ENCODE data around the gene CGB3.

The CGB3 gene

DNA sequence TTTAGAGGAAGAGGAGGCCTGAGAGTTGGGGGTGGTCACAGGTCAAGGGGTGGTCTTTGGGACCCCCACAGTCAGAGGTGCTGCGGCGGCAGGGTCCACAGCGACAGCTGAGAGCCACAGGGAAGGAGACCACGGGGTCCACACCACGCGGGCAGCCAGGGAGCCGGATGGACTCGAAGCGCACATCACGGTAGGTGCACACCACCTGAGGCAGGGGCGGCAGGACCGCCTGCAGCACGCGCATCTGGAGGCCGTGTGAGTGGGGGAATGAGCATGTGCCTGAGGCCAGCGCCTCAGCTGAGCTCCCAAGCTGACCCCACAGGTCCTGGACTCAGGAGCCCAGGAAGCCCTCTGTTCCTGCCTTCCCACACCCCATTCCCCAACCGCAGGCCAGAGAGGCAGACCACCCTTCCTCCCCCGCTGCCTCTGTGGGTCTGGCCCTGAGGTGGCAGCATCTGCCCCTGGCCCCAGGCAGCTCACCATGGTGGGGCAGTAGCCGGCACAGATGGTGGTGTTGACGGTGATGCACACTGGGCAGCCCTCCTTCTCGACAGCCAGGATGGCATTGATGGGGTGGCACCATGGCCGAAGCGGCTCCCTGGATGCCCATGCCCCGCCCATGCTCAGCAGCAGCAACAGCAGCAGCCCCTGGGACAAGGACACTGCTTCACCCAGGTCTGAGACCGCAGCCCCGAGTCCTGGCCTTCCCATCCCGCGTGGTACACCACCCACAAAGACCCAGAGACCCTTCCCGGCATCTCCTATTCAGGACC is 7.9 kb downstream of the CGB3 start:
- DNase-seq (ENCODE audit: low read depth in 2 of 2): no peak

GRCh38 chr19:49014870-49015255 is 9.3 kb downstream of the CGB3 start:
- no peak for DNase-seq (ENCODE audit: low read depth in 2 of 2)

GRCh38 chr19:49014123-49014869 is 9.8 kb downstream of the CGB3 start:
- DNase-seq (ENCODE audit: low read depth in 2 of 2): no peak

- no peak for DNase-seq (ENCODE audit: low read depth in 2 of 2)
Measured at GRCh38 chr19:49011194-49011593, 12.9 kb downstream of the CGB3 start.

GRCh38 chr19:49010453-49010852 is 13.7 kb downstream of the CGB3 start:
- DNase-seq (ENCODE audit: low read depth in 2 of 2): no peak

GRCh38 chr19:49009828-49010227 is 14.3 kb downstream of the CGB3 start:
- no peak for DNase-seq (ENCODE audit: low read depth in 2 of 2)

DNA sequence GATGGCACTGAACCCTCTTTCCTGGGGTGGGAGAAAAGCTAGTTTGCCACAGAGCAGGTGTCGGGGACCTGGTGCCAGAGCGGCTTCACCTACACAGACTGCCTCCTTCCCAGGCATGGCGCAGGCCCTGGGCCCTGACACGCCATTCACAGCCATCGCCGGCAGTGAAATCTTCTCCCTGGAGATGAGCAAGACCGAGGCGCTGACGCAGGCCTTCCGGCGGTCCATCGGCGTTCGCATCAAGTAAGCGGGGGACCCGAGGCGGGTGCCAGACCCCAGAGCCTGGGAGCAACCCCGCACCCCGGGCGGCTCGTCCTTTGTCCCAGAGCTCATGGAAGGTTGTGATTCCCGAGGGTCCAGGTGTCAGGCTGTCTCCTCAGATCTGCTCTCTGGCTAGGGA is 17.2 kb downstream of the CGB3 start:
- no peak for DNase-seq (ENCODE audit: low read depth in 2 of 2)

DNA sequence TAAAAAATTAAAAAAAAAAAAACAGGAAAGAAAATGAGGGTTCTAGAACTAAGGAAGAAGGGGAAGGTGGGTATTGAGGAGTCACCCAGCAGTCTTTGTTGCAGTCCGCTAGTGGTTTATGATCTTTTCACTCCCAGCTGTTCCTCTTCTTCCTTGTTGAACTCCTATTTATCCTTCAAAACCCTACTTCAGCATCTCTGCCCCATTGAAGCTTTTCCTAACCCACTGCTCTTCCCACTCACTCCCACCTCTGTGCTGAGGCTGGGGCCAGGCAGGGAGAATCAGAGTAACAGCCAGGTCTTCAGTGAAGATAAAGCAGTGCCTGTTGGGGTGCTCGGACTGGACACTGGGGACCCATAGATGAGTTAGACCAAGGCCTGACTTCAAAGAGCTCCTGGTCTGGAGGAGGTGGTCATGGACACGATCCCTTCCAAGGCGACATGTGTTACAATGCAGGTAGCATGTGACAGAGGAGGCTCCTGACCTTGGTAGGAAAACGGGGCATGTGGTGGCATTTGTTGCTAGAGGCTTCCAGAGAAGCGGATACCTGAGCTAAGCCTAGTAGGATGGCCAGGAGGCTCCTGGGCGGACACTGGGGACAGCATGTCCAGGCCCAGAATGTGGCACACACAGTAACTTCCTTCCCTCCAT is 19.0 kb downstream of the CGB3 start:
- DNase-seq (ENCODE audit: low read depth in 2 of 2): no peak

GRCh38 chr19:49004133-49004532 is 20.0 kb downstream of the CGB3 start:
- no peak for DNase-seq (ENCODE audit: low read depth in 2 of 2)

DNA sequence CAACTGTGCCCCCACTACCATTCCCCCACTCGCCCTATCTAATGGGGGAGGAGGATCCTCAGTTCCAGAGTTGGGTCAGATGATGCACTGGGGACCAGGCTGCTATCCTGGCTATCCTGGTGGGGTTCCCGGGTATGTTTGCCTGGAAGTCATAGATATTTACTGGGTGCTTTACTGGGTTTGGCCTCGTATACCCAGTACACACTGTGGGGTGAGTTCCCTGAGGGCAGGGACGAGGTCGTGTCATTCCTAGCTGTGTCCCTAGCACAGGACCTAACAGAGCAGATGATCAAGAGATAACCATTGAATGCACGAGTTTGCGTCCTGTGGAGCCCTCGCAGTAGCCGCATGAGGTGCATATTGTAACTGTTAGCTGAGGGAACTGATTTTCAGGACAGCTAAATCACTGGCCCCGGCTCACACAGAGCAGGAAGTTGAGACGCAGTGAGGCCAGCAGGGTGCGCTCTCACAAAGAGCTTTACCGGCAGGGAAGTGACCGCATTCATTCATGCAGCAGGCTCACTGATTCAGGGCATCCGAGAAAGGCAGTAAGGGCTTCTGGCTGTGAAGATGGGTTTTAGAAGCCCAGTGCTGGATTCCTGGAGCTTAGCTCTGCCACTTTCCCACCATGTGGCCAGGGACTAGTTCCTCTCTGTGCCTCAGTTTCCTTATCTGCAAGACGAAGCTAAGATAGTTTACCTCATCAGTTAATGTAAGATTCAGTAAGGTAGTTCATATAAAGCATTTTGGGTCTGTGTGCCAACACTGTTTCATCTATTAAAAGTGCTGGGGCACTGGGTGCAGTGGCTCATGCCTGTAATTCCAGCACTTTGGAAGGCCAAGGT is 24.4 kb downstream of the CGB3 start:
- DNase-seq (ENCODE audit: low read depth in 2 of 2): peak; percentile 23 to 42

DNA sequence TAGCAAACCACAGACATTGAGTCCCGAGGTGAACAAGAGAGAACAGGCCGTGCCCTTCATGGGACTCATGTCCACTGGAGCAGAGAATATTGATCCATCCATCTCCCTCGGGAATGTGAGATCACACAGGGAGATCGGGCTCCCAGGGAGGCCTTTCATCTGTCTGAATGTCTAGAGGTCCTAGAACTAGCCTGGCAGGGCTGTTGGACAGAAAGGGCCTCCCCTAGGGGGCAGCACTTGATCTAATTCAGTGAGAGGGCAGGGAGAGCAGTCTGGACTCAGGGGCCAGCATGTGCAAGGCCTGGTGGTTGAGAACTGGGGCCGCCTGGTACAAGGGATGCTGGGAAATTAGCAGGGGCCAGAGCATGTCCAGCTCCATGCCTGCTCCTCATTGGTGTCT is 26.2 kb downstream of the CGB3 start:
- DNase-seq (ENCODE audit: low read depth in 2 of 2): no peak

GRCh38 chr19:48994035-48994386 is 30.1 kb downstream of the CGB3 start:
- no peak for DNase-seq (ENCODE audit: low read depth in 2 of 2)

DNA sequence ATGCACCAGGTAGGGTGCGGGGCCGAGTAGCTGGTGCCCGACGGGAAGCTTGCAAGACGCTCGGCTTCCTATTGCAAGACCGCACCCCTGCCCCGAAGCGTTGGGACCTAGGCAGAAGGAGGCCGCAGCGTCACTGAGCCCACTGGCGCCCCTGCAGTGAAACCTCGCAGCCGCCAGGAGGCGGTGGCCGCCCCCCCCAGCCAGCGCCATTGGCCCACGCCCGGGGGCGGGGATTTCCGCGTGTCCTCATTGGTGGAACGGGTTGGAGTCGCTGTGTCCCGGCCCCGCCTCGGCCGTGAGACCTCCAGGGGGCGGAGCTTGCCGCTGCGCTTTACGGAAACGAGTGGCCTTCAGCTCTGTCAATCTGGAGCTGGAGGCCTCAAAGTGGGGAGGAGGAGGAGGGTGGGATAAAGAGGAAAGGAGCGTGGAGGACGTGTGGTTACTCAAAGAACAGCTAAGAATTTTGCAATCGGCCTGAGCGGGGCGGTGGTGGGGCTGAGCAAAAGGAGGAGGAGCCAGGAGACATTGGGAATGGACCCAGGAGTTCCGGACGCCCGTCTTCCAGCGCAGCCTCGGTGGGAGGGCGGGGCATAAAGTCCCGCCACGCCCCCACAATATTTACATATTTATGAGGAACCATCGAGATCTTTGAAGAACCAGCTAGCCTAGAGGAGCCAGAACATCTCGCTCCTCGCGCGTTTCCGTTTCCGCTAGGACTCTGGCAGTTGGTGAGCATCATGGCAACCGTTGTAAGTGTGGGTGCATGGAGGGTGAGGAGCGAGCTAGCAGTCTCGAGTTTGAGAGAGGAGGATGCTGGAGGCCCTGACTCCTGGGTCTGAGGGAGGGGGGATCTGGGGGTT is 30.7 kb downstream of the CGB3 start, which contains the start of the genes GYS1 and RUVBL2:
Gene GYS1, minus strand, starts transcription at position 135 of the 860 bp plus-strand sequence. CDS start 197 bp downstream, outside the sequence.
Gene RUVBL2, plus strand, starts transcription at position 713 of the 860 bp plus-strand sequence. Its CDS starts 25 bp downstream, at position 738.
- DNase-seq (ENCODE audit: low read depth in 2 of 2): peak; percentile 98

DNA sequence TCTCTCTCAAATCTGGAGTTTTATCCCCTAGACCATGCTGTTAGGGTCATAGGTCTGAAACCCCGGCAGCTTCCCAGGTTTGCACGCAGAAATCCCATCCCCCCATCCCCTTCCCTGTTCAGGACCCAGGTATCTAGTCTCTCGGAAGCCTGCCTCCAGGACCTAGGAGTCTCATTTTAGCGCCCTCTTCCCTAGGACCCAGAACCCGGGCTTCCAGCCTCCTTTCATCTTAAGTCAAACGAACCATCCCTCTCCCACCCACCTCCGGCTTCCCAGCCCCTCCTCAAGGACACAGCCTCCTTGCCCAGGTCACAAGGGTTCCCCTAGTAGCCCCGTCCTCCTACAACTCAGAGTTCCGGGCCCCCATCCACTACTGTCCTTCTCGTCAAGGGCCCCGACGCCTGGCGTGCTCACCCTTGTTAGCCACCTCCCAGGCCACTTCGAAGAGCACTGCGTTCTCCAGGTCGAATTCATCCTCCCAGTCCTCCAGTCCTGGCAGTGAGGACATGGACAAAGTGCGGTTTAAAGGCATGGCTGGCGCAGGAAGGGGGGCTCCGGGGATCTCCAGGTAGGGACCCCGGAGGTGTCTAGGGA is 31.5 kb downstream of the CGB3 start:
- no peak for DNase-seq (ENCODE audit: low read depth in 2 of 2)

- DNase-seq (ENCODE audit: low read depth in 2 of 2): no peak
Measured at GRCh38 chr19:48991873-48992580, 32.1 kb downstream of the CGB3 start.

- no peak for DNase-seq (ENCODE audit: low read depth in 2 of 2)
Measured at GRCh38 chr19:48991011-48991609, 33.0 kb downstream of the CGB3 start.

- DNase-seq (ENCODE audit: low read depth in 2 of 2): no peak
Measured at GRCh38 chr19:48990400-48990799, 33.7 kb downstream of the CGB3 start.

DNA sequence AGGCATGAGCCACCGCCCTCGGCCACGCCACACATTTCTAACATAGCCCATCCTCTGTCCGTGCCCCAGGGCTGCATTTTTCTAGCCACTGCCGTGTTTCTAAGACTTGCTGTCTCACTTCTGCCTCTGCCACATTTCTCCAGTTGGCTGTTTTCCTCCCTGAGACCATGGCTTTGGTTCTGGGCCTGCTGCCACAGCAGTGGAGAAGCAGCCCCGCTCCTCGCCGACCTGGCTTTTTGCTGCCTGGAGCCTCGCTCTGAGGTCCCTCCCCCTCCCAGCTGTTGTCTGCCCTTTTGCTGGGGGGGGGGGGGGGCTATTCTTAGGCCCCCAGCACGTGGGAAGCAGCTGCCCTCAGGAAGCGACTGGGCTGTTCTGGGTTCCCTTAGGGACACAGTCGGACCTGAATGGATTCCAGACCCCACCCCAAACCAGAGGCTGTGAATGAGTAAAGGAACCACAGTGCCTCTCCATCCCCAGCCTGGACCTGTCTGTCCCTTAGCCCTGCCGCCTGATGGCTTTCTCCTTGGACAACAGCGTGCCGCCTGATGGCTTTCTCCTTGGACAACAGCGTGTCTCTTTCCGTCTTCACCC is 34.3 kb downstream of the CGB3 start:
- DNase-seq (ENCODE audit: low read depth in 2 of 2): no peak

DNA sequence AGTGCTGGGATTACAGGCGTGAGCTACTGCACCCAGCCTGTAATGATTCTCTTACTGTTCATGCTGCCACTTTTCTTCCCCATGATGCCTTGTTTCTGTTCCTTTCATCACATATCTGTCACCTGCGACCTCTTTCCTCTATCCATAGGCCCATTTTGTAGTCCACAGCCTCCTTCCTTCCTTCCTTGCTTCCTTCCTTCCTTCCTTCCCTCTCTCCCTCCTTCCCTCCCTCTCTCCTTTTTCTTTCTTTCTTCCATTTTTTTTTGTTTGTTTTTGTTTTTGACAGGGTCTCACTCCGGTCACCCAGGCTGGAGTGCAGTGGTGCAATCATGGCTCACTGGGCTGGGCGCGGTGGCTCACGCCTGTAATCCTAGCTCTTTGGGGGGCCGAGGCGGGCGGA is 35.3 kb downstream of the CGB3 start:
- DNase-seq (ENCODE audit: low read depth in 2 of 2): no peak

Measured in activated CD8-positive, alpha-beta memory T cell treated with anti-CD3 and anti-CD28 coated beads for 4 hours (primary cell).